ELR (cell line): ENCODE results near the gene WDR88.
A peak's percentile ranks its signal among the peaks of the same experiment; 100 is the strongest.
"Not testable (repeated sequence)": the region's sequence is repeated elsewhere in the genome, so short reads cannot be mapped to it uniquely, and the experiment has no call there.

Experiments
- DNase-seq: peaks from one replicate; pipeline ENCODE4 v3.0.0-alpha.2; 2015; ENCODE audit warnings: low read depth

Gene WDR88

GRCh38 chr19:33197591-33198000, 65.7 kb downstream of the WDR88 start:
- no peak for DNase-seq

GRCh38 chr19:33198169-33198568, 66.3 kb downstream of the WDR88 start:
- DNase-seq, result no peak

DNA sequence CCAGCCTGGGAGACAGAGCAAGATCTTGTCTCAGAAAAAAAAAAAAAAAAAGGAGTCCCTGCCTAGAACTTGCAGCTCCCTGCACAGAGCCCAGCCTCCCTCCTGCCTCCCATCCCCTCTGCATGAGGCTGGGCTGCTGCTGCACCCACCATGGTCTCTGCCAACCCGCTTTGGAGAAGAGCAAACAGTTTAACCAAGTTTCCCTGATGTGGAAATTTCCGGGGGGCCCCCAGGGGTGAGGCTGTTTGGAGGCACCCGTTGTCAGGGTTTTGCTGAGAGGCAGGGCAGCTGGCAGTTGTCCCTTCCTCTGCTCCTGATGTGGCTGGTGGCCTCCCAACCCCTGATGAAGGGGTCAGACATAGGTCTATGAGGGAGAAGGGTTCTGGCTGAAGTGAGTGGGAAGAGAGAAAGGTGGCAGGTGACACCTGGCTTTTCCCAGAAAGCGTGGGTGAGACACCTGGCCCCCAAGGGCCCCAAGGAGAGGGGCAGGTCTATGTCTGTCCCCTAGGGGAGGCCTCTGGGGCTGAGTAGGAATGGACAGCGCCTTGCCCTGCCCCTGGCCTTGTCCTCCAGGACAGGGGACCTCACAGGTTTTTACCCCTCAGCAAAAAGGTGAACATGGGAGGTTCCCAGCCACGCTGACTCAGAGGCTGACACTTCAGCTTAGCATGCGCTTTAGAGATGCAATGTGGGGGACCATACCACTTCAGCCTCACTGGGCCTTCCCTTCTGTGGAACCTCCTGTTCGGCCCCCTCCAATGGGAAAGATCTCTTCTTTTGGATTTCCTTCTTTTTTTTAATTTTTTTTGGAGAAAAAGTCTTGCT, 67.7 kb downstream of the WDR88 start:
- DNase-seq, result peak; percentile 28

DNA sequence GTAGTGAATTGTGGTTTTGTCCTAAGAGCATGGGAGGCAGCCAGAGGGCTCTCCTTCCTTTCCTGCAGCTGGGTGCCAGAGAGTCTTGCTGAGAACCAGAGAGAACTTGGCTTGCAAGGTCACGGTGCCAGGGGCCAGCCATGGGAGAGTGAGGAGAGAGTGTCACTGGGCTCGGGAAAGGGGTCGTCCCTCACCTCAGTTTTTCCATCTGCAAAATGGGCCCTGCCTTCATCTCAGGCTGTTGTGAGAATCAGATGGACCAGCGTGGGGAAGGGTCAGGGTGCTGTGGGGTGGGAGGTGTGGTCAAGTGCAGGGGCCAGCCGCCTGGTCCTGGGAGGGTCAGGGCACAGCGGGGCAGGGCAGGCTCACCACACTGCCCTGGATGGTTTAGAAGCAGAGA, 69.6 kb downstream of the WDR88 start:
- DNase-seq, result no peak

- DNase-seq, result no peak
Measured at GRCh38 chr19:33201886-33202545, 70.1 kb downstream of the WDR88 start.

- DNase-seq, result no peak
Measured at GRCh38 chr19:33202546-33203507, 70.9 kb downstream of the WDR88 start.

GRCh38 chr19:33203529-33203928, 71.6 kb downstream of the WDR88 start:
- DNase-seq, result no peak

- no peak for DNase-seq
Measured at GRCh38 chr19:33204136-33204973, 72.4 kb downstream of the WDR88 start.

GRCh38 chr19:33205110-33205509, 73.2 kb downstream of the WDR88 start:
- no peak for DNase-seq

GRCh38 chr19:33205531-33206260, 73.8 kb downstream of the WDR88 start:
- no peak for DNase-seq

DNA sequence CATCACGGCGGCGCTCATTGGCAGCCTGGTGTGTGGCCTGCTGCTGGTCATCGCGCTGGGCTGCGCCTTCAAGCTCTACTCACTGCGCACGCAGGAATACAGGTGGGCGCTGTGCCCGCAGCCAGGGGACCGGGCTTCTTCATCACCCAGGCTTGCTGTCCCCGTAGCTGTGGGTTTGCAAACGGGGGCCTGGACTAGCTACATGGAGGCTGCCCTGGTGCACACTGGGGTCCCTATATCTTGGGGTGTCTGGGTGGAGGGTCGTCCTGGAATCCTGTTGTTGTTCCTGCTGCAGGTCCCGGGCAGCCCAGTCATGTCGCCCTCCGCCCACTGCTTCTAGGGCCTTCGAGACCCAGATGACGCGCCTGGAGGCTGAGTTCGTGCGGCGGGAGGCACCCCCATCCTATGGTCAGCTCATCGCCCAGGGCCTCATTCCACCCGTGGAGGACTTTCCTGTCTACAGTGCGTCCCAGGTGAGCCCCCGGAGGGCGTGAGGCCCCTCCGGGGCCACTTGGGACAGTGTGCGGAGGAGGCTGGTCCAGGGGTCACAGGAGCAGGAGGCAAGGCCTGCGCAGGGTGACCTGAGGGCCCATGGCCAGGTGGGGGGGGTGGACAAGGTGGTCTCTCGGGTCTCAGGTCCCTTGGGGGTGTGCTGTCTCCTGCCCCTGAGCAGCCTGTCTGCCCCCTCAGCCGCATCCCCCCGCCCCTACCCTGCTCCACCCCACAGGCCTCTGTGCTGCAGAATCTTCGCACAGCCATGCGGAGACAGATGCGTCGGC, 74.5 kb downstream of the WDR88 start:
- DNase-seq, result no peak

DNA sequence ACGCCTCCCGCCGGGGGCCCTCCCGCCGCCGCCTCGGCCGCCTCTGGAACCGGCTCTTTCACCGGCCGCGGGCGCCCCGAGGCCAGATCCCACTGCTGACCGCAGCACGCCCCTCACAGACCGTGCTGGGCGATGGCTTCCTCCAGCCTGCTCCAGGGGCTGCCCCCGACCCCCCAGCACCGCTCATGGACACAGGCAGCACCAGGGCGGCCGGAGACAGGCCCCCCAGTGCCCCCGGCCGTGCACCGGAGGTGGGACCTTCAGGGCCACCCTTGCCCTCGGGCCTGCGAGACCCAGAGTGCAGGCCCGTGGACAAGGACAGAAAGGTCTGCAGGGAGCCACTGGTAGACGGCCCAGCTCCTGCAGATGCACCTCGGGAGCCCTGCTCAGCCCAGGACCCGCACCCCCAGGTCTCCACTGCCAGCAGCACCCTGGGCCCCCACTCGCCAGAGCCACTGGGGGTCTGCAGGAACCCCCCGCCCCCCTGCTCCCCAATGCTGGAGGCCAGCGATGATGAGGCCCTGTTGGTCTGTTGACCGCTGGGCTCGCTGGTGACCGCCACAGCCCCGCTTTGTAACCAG, 75.2 kb downstream of the WDR88 start:
- DNase-seq, result no peak

DNA sequence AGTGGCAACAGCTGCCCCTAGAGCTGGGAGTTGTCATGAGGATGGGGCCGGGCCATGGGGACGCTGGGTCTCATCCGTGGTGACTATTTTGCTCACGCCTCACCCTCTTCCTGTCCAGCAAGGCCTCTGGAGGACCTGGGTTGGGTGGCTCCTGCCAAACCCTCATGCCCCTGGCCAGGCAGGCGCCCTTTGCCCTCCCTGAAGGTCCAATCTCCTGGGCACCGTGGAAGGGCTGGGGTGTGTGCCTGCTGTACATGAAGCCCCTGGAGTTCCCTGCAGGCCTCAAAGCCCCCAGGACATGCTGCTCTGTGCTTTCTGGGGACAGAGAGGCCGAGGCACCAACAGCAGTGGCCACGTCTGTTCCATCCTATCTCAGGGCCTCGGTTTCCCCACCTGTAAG, 76.0 kb downstream of the WDR88 start:
- DNase-seq, result no peak

DNA sequence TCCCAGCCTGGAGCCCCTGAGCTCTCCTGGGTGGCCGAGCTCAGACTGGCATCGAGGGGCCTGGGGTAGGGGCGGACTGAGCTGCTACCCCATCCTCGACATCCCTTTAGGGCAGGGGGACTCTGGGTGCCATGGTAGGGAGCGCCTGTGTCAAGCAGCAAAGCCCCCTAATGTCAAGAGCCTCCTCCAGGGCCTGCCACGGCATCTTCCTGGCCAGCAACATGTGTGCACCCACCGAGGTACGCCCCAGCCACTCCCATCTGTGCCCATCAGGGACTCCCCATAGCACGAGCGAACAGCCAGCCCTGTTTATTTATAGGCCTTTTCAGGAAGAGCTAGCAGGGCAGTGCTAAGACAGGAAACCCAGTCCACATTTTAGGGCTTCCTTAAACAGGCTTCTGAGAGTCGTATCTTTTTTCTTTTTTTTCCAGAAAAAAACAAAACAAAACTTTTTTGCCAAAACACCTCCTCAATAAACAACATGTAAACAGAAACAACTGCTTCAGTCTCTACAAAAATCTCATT, 76.5 kb downstream of the WDR88 start:
- no peak for DNase-seq

DNA sequence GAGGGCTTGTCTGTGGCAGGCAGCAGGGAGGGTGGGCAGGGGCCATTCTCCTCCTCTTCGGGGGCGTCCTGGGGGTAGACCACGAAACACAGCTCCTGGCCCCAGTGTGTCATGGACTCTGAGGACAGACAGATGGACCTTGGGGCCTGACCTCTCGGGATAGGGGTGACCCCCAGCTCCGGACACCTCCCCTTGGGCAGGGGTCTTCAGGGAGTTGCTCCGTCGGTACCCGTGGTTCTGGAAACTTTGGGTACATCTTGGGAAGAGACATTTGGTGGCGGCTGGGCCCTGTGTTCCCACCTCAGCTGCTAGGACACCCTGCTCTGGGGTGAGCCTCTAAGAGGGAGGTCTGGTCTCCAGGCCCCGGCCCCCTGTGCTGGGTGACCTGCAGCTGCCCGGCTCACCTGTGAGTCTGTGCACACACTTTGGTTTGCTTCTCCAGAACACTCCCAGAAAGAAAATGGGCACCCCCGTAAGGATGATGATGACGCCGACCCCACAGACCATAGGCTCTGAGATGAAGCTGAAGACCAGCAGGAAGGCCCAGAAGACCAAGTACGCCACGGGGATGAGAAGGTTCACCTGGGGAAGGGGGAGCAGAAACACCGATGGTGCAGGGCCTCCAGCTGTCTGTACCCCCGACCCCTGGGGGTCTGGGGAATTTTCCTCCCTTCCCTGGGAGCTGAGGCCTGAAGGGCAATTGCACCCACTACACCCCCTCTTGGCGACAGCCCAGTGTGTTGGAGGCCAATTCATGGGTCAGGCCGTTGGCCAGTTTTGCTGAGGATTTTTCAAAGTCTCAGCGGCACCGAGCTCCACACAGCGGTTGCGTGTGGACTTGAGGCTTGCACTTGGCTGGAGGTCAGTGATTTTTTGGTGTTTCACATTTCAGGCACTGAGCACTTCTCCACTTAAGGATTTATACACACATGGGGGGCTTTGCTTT, 77.3 kb downstream of the WDR88 start:
- DNase-seq, result no peak

GRCh38 chr19:33209850-33210230, 77.9 kb downstream of the WDR88 start:
- not testable (repeated sequence) for DNase-seq

DNA sequence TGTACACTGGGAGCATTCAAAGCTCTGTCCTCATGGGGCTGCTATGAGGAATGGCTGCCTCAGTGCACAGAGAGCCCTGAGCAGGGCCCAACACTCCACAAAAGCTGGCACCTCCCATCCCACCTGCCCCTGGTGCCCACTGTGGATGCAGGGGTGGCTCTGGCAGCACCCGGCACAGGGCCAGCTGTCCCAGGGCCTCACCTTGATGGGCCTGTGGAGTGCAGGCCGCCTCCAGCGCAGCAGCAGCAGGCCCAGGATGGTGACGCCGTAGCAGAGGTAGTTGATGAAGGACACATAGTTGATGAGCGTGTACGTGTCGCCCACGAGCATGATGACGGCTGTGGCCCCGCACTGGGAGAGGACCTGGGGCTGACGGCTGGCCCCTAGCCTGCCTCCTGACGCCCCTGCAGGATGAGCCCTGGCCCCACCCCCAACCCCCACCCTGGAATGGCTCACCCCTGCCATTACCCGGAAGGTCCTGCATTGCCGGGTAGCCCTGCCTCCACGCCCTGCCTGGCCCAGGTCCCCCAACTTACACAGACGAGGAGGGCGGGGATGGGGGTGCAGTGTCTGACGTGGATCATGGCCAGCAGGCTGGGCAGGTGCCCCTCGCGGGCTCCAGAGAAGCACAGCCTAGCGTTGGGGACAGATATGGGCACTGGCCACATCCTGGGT, 78.5 kb downstream of the WDR88 start:
- no peak for DNase-seq
